Measurements from ENCODE around the gene C4orf33.

C4orf33 gene

GRCh38 chr4:129131343-129131742, 35.4 kb downstream of the C4orf33 start:
- FAIRE-seq, result no peak

DNA sequence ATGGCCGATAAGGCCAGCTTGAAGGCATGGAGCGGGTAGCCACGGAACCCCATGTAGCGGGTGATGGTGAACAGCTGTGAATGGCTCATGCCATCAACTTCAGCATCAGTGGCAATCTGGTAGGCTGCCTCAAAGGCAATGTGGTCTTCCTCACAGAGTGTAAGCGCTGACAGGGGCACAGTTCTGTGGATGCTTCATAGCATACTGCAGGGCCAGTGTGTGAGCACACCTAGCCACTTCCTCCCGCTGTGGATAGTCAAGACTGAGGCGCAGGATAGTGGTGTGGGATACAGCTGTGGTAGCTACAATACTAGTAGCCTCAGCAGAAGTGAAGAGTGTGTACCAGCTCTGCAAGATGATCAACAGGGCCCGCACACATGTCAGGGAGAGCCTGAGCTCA, 40.5 kb downstream of the C4orf33 start:
- FAIRE-seq, result no peak

GRCh38 chr4:129138810-129139496, 43.0 kb downstream of the C4orf33 start:
- FAIRE-seq, result no peak

GRCh38 chr4:129140521-129140920, 44.6 kb downstream of the C4orf33 start:
- FAIRE-seq, result no peak

DNA sequence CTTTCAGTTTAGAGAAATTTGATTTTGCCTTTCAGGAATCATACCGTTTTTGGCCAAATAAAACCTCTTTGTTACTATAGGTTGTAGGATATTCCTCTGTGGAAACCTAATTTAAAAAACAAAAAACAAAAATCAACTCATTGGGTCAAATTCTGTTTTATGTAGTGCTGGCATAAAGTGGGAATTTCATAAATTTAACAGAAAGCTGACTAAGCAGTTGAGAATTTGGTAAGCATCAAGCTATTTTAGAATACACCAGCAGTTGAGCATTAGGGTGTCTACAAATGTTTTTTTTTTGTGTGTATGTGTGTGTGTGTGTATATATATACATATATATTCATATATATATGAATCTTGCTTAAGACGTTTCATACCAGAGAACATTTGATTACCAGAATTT, 47.4 kb downstream of the C4orf33 start:
- FAIRE-seq, result no peak

DNA sequence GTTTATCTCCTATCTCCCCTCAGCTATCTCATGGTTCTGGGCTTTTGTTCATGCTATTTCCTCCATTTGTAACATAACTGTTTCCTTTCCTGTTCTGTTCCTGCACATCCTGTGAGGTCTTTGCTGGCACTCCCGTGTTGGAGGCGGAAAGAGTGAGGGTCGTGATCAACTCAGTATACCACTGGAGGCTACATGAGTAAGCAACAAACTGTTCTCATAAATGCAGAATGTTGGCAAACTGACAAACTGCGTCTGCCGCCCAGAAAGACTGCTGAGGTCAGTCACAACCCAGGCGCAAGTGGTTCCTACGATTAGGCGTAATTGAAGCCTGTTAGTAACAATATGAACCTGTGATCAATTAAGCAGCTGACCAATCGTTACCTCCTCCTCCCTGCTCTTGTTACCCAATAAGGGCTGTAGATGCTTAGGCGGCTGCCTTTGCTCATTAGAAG, 48.8 kb downstream of the C4orf33 start:
- FAIRE-seq, result no peak

- FAIRE-seq, result no peak
These were observed 49.3 kb downstream of the C4orf33 start for GRCh38 chr4:129145222-129145730.

- FAIRE-seq, result no peak
These were observed 50.7 kb downstream of the C4orf33 start for GRCh38 chr4:129146639-129147038.

GRCh38 chr4:129148892-129149291, 52.9 kb downstream of the C4orf33 start:
- no peak for FAIRE-seq

- no peak for FAIRE-seq
These were observed 54.0 kb downstream of the C4orf33 start for GRCh38 chr4:129149906-129150305.

- FAIRE-seq, result no peak
These were observed 56.4 kb downstream of the C4orf33 start for GRCh38 chr4:129152350-129152749.

GRCh38 chr4:129153700-129154099, 57.7 kb downstream of the C4orf33 start:
- FAIRE-seq, result no peak

DNA sequence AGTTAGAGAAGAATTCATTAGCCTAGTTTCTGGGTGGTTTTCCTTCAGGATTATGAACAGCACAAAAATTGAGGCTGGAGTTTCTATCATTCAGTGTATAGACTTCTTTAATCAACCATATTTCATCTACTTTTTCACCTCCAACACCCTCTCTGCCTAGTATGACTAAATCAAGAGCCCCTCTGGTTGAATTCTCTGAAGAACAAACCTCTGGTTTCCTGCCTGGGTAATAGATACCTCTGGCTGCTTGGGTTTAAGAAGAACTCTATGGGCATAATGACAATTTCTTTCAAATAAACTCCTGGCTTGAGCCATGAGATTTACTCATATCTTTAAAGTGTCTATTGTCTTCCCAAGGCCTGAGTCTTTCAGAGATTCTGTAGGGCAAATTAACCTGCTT, 66.5 kb downstream of the C4orf33 start:
- no peak for FAIRE-seq

GRCh38 chr4:129163427-129163826, 67.5 kb downstream of the C4orf33 start:
- no peak for FAIRE-seq

- FAIRE-seq, result no peak
These were observed 68.3 kb downstream of the C4orf33 start for GRCh38 chr4:129164243-129164642.

Measured in colon (tissue), 2 donors.